H1 (cell line): ENCODE data around the gene CIBAR2.

Experiments used
- ASH2L ChIP-seq: fragments of 200-600, 300-600 bp; sonication (generic); IDR thresholded peaks from one replicate; pipeline ENCODE4 v1.7.1; 2017; ENCODE audit warnings: low read length
- CBX8 ChIP-seq: fragments of 300-800, 300-1000 bp; sonication (generic); IDR thresholded peaks from 2 replicates; pipeline ENCODE4 v1.7.1; 2016; ENCODE audit warnings: low read depth, low read length, borderline replicate concordance
- CTCF ChIP-seq, 3 experiments: IDR thresholded peaks; 1 replicate in 2 of 3; 2 replicates in 1 of 3; pipeline versions ENCODE4 v1.5.1 to v1.6.1; 2011; ENCODE audit warnings: low read length in 3 of 3, mild to moderate bottlenecking in 3 of 3, inconsistent platforms in 2 of 3, low read depth in 1 of 3, moderate library complexity in 1 of 3; ENCODE audit not compliant: insufficient read depth in 1 of 3; ENCODE audit errors: control extremely low read depth in 1 of 3
- EP300 ChIP-seq, 2 experiments: IDR thresholded peaks; 1 replicate in 1 of 2; 2 replicates in 1 of 2; pipeline ENCODE4 v1.6.1; 2011 to 2012; ENCODE audit warnings: low read depth in 2 of 2, low read length in 2 of 2, mild to moderate bottlenecking in 2 of 2, borderline replicate concordance in 1 of 2, inconsistent platforms in 1 of 2, moderate library complexity in 1 of 2
- EZH2 ChIP-seq: fragments of 200-600 bp; sonication (generic); IDR thresholded peaks from 2 replicates; pipeline ENCODE4 v1.7.1; 2012; ENCODE audit warnings: low read depth, mild to moderate bottlenecking, moderate library complexity, low read length, inconsistent platforms; ENCODE audit not compliant: severe bottlenecking
- JUND ChIP-seq: IDR thresholded peaks from 2 replicates; pipeline ENCODE4 v1.6.1; 2011; ENCODE audit warnings: mild to moderate bottlenecking, improper control_type of control experiment, low read length
- POLR2AphosphoS5 ChIP-seq: IDR thresholded peaks from 2 replicates; pipeline ENCODE4 v1.6.1; 2011; ENCODE audit warnings: low read depth, low read length
- TAF1 ChIP-seq: IDR thresholded peaks from 2 replicates; pipeline ENCODE4 v1.6.1; 2011; ENCODE audit warnings: mild to moderate bottlenecking, low read depth, low read length
- TEAD4 ChIP-seq: IDR thresholded peaks from 2 replicates; pipeline ENCODE4 v1.6.1; 2012; ENCODE audit warnings: low read depth, low read length, inconsistent platforms, mixed read lengths
- TF ChIP-seq, protein P1 (sequence below): IDR thresholded peaks from 2 replicates; pipeline ENCODE4 v1.6.1; 2012; ENCODE audit warnings: inconsistent platforms

DNA sequence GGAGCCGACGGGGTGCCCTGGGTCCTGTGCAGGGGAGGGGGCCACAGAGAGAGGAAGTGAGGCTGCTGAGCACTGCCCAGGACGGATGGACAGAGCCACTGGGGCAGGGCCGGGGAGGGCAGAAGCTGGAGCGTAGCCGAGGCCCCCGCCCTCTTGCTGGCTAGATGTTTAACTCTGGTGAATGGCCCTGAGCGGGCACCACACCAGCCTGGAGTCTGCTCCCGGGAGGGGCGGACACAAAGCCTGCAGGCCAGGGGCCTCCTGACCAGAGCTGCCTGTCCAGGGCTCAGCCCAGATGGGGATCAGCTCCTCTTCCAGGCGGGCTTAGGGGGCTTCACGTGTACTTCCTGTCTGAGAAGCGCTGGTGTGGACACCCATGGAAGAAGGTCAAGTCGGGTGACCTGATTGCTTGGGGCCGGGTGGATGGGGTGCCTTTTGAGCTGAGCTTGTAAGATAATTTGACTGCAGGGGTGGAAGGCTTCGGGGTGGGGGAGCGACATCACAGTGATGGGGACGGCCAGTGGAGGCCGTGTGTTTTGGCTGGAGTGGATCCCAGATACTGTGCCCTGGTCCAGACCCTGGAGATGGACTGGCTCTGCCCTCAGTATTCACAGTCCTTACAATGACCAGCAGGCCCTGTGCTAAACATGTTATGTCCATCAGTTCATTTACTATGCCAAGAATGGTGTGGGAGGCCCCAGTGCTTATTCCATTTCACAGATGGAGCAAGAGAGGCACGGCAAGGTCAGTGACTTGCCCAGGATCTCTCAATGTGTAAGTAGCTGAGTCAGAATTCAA is 33.7 kb upstream of the CIBAR2 start:
- no peak for TF ChIP-seq TEAD4
- TF ChIP-seq, protein P1, sequence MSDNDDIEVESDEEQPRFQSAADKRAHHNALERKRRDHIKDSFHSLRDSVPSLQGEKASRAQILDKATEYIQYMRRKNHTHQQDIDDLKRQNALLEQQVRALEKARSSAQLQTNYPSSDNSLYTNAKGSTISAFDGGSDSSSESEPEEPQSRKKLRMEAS = no peak
- no peak for TF ChIP-seq JUND
- no peak for TF ChIP-seq CTCF (IDR thresholded peaks at IDR 0.05; ENCODE audit: control extremely low read depth in 1 of 3, insufficient read depth in 1 of 3, low read depth in 1 of 3, low read length in 3 of 3)
- no peak for TF ChIP-seq EP300 (IDR thresholded peaks at IDR 0.05; ENCODE audit: borderline replicate concordance in 1 of 2, low read depth in 2 of 2, low read length in 2 of 2)
- TF ChIP-seq EZH2 = no peak
- no peak for TF ChIP-seq POLR2AphosphoS5
- no peak for TF ChIP-seq ASH2L
- no peak for TF ChIP-seq TAF1
- TF ChIP-seq CBX8 = no peak
